Gastroesophageal sphincter (tissue), 4 donors: Measurements from ENCODE around the gene PPFIA1. TPM values are rescaled to one million over a fixed set of nuclear protein-coding genes. Genes with fewer than 3 reads are reported as not detected.
A peak's percentile ranks its signal among the peaks of the same experiment; 100 is the strongest.

Experiments used
- ATAC-seq: fragments of 150-250 bp; one replicate; pipeline ENCODE4 v1.9.1; 2016; ENCODE audit warnings: mild to moderate bottlenecking, moderate library complexity
- H3K27ac ChIP-seq, 4 donors: fragments of 200-600 bp; sonication (generic) in 3 of 4; 1 replicate in 3 of 4; 2 replicates in 1 of 4; pipeline ENCODE4 v1.5.1; 2016 to 2019
- H3K27me3 ChIP-seq: fragments of 200-600 bp; sonication (generic); one replicate; pipeline ENCODE4 v1.5.1; 2019
- H3K36me3 ChIP-seq, 2 donors: fragments of 200-600 bp; sonication (generic); one replicate each; pipeline ENCODE4 v1.5.1; 2019; ENCODE audit warnings: control low read depth in 1 of 2
- H3K4me1 ChIP-seq, 3 donors: fragments of 200-600 bp; sonication (generic); 1 replicate in 2 of 3; 2 replicates in 1 of 3; pipeline ENCODE4 v1.5.1; 2016 to 2019; ENCODE audit warnings: control low read depth in 2 of 3
- H3K4me3 ChIP-seq, 2 donors: fragments of 200-600 bp; sonication (generic); one replicate each; pipeline ENCODE4 v1.5.1; 2019; ENCODE audit warnings: mild to moderate bottlenecking in 1 of 2, moderate library complexity in 1 of 2
- H3K9me3 ChIP-seq, 3 donors: fragments of 200-600 bp; sonication (generic); one replicate each; pipeline ENCODE4 v1.5.1; 2017 to 2019; ENCODE audit warnings: control low read depth in 2 of 3
- EP300 ChIP-seq: sonication (generic); formaldehyde crosslinking; IDR thresholded peaks from one replicate; pipeline ENCODE4 v1.6.1; 2017; ENCODE audit warnings: antibody characterized with exemption, mild to moderate bottlenecking
- POLR2A ChIP-seq, 2 donors: fragments of 450-650 bp; IDR thresholded peaks; one replicate each; pipeline ENCODE4 v1.6.1; 2017; ENCODE audit warnings: antibody characterized with exemption in 2 of 2, mild to moderate bottlenecking in 2 of 2, moderate library complexity in 1 of 2
- POLR2AphosphoS5 ChIP-seq: sonication (generic); formaldehyde crosslinking; IDR thresholded peaks from one replicate; pipeline ENCODE4 v1.6.1; 2017; ENCODE audit warnings: antibody characterized with exemption
- WGBS, 2 donors: methylation state at CpG; one replicate each; pipeline ENCODE4 v1.1.5; 2018; ENCODE audit warnings: low coverage in 1 of 2; 5-methylcytosine and 5-hydroxymethylcytosine counted together
- total RNA-seq, 4 donors: library from RNA; depleted of rRNA; stranded (reverse); fragments of >200 nt; gene quantifications; one replicate each; pipeline ENCODE4 v1.1.0, GENCODE V29; 2016
- TF ChIP-seq, protein P1 (sequence below), 4 experiments: fragments of 200-600 bp in 2 of 4; fragments of 450-650 bp in 2 of 4; sonication (generic) in 1 of 4; IDR thresholded peaks; one replicate each; pipeline ENCODE4 v1.5.1; 2017 to 2019; ENCODE audit warnings: antibody characterized with exemption in 4 of 4, mild to moderate bottlenecking in 2 of 4, moderate library complexity in 2 of 4

Gene PPFIA1
- total RNA-seq, 4 donors from 2014 or later, result 54.3 to 68.8 (median 61.5) TPM

DNA sequence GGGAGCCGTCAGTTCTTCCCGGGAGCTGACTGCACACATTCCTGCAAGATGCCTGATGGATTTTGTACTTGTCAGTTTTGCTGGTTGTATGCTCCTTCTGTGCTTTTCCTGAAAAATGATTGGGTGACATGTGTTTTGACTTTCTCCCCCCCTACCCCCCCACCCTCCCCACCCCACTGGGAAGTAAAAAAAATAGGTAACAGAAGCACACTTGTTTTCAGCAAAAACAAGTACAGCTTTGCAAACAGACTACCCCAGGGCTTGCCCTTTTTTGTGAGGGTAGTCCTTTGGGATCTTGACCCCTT is 1.1 kb downstream of the PPFIA1 start:
- H3K4me3 ChIP-seq, result peak overlapping the region; percentile 96 to 99
- no peak for TF ChIP-seq POLR2A (IDR thresholded peaks at IDR 0.05)
- no peak for TF ChIP-seq POLR2AphosphoS5
- no peak for TF ChIP-seq EP300
- TF ChIP-seq, protein P1, sequence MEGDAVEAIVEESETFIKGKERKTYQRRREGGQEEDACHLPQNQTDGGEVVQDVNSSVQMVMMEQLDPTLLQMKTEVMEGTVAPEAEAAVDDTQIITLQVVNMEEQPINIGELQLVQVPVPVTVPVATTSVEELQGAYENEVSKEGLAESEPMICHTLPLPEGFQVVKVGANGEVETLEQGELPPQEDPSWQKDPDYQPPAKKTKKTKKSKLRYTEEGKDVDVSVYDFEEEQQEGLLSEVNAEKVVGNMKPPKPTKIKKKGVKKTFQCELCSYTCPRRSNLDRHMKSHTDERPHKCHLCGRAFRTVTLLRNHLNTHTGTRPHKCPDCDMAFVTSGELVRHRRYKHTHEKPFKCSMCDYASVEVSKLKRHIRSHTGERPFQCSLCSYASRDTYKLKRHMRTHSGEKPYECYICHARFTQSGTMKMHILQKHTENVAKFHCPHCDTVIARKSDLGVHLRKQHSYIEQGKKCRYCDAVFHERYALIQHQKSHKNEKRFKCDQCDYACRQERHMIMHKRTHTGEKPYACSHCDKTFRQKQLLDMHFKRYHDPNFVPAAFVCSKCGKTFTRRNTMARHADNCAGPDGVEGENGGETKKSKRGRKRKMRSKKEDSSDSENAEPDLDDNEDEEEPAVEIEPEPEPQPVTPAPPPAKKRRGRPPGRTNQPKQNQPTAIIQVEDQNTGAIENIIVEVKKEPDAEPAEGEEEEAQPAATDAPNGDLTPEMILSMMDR (IDR thresholded peaks at IDR 0.05), result no peak
- peaks cover 0 to 46% (median 10%) of the 10 kb centered on the region in 3 donors for H3K4me1 ChIP-seq
- peak overlapping the region in 2 of 4 donors; percentile 94 to 95 for H3K27ac ChIP-seq
- WGBS, 2 donors, result 0 to 4% methylated on average over 2 of the region's 2 CpGs
- no peak for ATAC-seq
- peaks cover 0 to 35% of the 10 kb centered on the region in 2 donors for H3K36me3 ChIP-seq
- H3K9me3 ChIP-seq, result no peaks in the 10 kb centered on the region
- H3K27me3 ChIP-seq, result peaks cover 19% of the 10 kb centered on the region

DNA sequence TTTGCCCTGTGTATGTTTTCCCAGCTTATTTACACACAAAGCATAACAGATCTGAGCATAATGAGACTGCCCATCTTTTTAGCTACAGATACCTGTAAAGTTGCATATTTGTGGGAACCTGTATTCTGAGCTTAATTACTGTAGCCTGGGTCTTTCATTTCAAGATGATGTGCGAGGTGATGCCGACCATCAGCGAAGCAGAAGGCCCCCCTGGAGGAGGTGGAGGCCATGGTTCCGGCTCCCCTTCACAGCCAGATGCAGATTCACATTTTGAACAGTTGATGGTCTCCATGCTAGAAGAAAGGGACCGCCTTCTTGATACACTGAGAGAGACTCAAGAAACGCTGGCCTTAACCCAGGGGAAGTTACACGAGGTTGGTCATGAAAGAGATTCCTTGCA is 1.5 kb downstream of the PPFIA1 start:
- Histone ChIP-seq H3K4me3 (peak overlapping the region in 1 of 2 donors; percentile 99), H3K4me1 (peaks cover 0 to 46% (median 10%) of the 10 kb centered on the region in 3 donors), H3K27me3 (peaks cover 15% of the 10 kb centered on the region), H3K27ac (no peak overlapping the region), H3K9me3 (no peaks in the 10 kb centered on the region), H3K36me3 (peaks cover 0 to 35% of the 10 kb centered on the region in 2 donors)
- TF ChIP-seq, protein P1 (IDR thresholded peaks at IDR 0.05), result no peak
- TF ChIP-seq POLR2AphosphoS5 (no peak), POLR2A (IDR thresholded peaks at IDR 0.05) (no peak), EP300 (no peak)
- ATAC-seq, result no peak
- 53 to 71% methylated on average over 2 to 3 of the region's 7 CpGs for WGBS, 2 donors

DNA sequence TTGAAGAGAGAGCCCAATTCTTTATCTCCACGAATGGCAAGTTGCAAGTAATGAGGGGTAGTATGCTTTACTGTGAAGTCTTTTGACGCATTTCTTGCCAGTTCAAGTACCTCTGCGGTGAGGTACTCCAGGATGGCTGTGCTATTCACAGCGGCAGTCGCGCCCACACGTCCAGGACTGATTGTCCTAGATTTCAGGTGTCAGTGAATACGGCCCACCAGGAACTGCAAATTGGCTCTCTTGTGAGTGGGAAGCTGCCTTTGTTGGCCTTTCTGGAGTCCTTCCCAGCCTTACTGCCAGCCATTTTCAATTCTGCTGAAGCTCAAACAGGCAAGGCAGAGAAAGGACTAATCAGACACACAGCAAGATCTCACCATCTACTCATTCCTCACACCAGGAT is 8.5 kb downstream of the PPFIA1 start:
- H3K9me3 ChIP-seq, result no peaks in the 10 kb centered on the region
- WGBS, 2 donors, result 100% methylated on average over 1 of the region's 8 CpGs; no CpG with 5 or more reads in 1 of the 2 donors
- H3K36me3 ChIP-seq, result peaks cover 0 to 58% of the 10 kb centered on the region in 2 donors

DNA sequence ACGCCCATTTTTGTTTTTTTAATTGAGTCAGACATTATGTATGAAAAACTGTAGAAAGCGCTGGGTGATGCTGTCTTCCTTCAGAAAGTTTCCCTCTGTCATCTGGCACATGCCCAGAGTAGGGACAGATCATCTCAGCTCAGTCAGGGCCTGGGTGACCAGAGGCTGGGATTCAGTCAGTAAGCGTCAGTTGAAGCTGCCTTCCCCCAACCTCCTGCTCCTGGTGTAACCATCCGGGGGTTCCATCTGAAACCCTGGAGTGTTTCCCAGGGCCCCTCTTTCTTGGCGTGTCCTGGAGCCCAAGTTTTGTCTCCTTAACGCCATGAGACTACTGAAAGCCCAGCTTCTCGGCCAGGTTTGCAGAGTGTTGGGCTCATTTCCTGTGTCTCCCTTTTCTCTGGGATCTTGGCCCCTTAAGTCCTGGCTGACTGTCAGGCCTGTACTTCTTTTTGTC is 10.7 kb downstream of the PPFIA1 start:
- 43% methylated on average over 5 to 6 of the region's 7 CpGs for WGBS, 2 donors
- H3K4me3 ChIP-seq, result no peak overlapping the region
- H3K36me3 ChIP-seq, result peaks cover 0 to 58% of the 10 kb centered on the region in 2 donors
- peak overlapping the region in 3 of 4 donors; percentile 31 to 58 (median 38) for H3K27ac ChIP-seq
- ATAC-seq, result peak; percentile 55
- peaks cover 0 to 20% (median 0%) of the 10 kb centered on the region in 3 donors for H3K4me1 ChIP-seq
- no peaks in the 10 kb centered on the region for H3K27me3 ChIP-seq
- H3K9me3 ChIP-seq, result no peaks in the 10 kb centered on the region
- TF ChIP-seq, protein P1 (IDR thresholded peaks at IDR 0.05), result no peak
- TF ChIP-seq EP300, result no peak
- TF ChIP-seq POLR2A (IDR thresholded peaks at IDR 0.05), result no peak
- TF ChIP-seq POLR2AphosphoS5, result no peak

More for the DNA sequence above, 8.5 kb downstream of the PPFIA1 start:
- Histone ChIP-seq H3K4me1 (peaks cover 0 to 33% (median 0%) of the 10 kb centered on the region in 3 donors), H3K27me3 (no peaks in the 10 kb centered on the region), H3K4me3 (no peak overlapping the region), H3K27ac (no peak overlapping the region)
- TF ChIP-seq EP300 (no peak), POLR2AphosphoS5 (no peak), POLR2A (IDR thresholded peaks at IDR 0.05) (no peak)
- TF ChIP-seq, protein P1 (IDR thresholded peaks at IDR 0.05), result no peak
- no peak for ATAC-seq

DNA sequence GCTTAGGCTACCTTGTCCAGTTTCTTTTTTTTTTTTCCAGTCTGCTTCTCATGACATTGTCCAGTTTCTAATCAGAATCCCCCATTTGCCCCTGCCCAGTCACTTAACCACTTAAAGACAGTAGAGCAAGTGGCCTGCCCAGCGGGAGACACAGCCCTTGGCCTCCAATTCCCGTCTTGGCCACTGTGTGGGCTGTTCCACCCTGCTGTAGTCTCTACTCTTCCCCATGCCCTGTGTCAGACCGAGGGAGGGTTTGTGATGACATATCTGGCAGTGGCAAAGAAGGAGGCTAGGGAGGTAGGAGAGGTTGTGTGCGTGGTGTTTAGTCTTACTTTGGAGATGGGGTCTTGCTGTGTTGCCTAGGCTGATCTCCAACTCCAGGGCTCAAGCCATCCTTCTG is 11.5 kb downstream of the PPFIA1 start:
- no peak for ATAC-seq

More for the DNA sequence above, 11.5 kb downstream of the PPFIA1 start:
- Histone ChIP-seq H3K27ac (peak overlapping the region in 2 of 4 donors; percentile 31 to 58), H3K36me3 (peaks cover 0 to 67% of the 10 kb centered on the region in 2 donors), H3K4me1 (peaks cover 0 to 20% (median 0%) of the 10 kb centered on the region in 3 donors), H3K4me3 (no peak overlapping the region), H3K9me3 (no peaks in the 10 kb centered on the region), H3K27me3 (no peaks in the 10 kb centered on the region)
- TF ChIP-seq POLR2A (IDR thresholded peaks at IDR 0.05) (no peak), POLR2AphosphoS5 (no peak), EP300 (no peak)
- TF ChIP-seq, protein P1 (IDR thresholded peaks at IDR 0.05), result no peak
- WGBS, 2 donors, result 93% methylated on average over 4 of the region's 4 CpGs; no CpG with 5 or more reads in 1 of the 2 donors
